ENCODE measurements around the gene ARHGEF4. TPM values are rescaled to one million over a fixed set of nuclear protein-coding genes. Genes with fewer than 3 reads are reported as not detected.

ARHGEF4 gene
- total and polyA plus RNA-seq, 2 donors (not counting 3 experiments of a cell fraction or from before 2014, with no cell fraction given), result not detected

DNA sequence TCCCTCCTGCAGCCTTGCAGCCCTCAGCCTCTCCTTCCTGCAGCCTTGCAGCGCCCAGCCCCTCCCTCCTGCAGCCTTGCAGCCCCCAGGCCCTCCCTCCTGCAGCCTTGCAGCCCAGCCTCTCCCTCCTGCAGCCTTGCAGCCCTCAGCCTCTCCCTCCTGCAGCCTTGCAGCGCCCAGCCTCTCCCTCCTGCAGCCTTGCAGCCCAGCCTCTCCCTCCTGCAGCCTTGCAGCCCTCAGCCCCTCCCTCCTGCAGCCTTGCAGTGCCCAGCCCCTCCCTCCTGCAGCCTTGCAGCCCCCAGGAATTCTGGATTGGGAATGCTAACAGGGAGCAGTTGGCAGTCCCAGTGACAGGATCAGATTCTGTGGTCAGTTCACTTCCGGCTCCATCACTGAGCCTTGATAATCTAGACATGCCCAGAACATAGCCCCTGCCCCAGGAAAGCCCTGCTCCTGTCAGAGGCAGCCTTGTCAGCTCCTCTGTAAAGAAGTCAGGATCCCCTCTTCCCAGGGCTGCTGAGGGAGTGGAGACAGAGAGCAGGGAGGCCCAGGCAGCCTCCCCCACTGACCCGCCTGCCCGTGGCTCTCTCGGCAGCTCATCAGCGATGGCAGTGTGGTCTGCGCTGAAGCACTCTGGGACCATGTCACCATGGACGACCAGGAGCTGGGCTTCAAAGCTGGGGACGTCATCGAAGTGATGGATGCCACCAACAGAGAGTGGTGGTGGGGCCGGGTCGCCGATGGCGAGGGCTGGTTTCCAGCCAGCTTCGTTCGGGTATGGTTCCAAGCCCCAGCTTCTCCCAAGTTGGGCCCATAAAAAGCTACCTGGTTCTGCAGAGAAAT is 201.8 kb downstream of the ARHGEF4 start:
- CTCF ChIA-PET, result no interaction called here
- peaks cover 49 to 58% of the 10 kb centered on the region in 2 experiments for H3K27me3 ChIP-seq (ENCODE audit: control insufficient read depth in 2 of 2, insufficient read depth in 2 of 2, low read length in 2 of 2)
- DNase-seq (ENCODE audit: low read depth, low spot score) (no peak), FAIRE-seq (no peak)
- H3K9me3 ChIP-seq (replicated peaks; ENCODE audit: control insufficient read depth, insufficient read depth, low read length), result no peaks in the 10 kb centered on the region
- H3K27ac ChIP-seq (ENCODE audit: insufficient read depth, low read depth, low read length), result no peak overlapping the region
- no TSS peak for BruUV-seq (replicated peaks)
- H4K20me1 ChIP-seq (replicated peaks; ENCODE audit: control insufficient read depth, extremely low read depth, insufficient read depth, low read length), result no peaks in the 10 kb centered on the region
- H3K9me1 ChIP-seq (replicated peaks; ENCODE audit: control insufficient read depth, extremely low read depth, insufficient read depth, low read length), result no peaks in the 10 kb centered on the region
- POLR2A ChIA-PET, result no interaction called here
- no peak overlapping the region for H2AFZ ChIP-seq (ENCODE audit: low read depth, low read length)
- H3K36me3 ChIP-seq (ENCODE audit: control insufficient read depth in 2 of 2, extremely low read depth in 1 of 2, insufficient read depth in 2 of 2, low read length in 2 of 2), result no peaks in the 10 kb centered on the region
- H3K4me2 ChIP-seq (ENCODE audit: insufficient read depth, low read length), result no peak overlapping the region
- H3K9ac ChIP-seq (replicated peaks; ENCODE audit: extremely low read depth, insufficient read depth, low read length), result no peak overlapping the region
- no peak overlapping the region for H3K4me3 ChIP-seq (replicated peaks in 1 of 3; ENCODE audit: insufficient read depth in 1 of 3, low read depth in 1 of 3, low read length in 3 of 3)
- no peaks in the 10 kb centered on the region for H3K4me1 ChIP-seq (ENCODE audit: control insufficient read depth, extremely low read depth, insufficient read depth, low read length)
- dilution Hi-C loops (cut with MboI; ENCODE audit: extremely low pct_ligation_motif_present, low sequenced_read_pairs) (no loop called here), intact Hi-C loops (cut with micrococcal nuclease) (no loop called here)
- TF ChIP-seq GATA2 (IDR thresholded peaks at IDR 0.05; ENCODE audit: insufficient read depth, insufficient read length, low read depth, low read length) (no peak), MYC (IDR thresholded peaks at IDR 0.05; ENCODE audit: low read depth, low read length) (no peak), EZH2 (IDR thresholded peaks at IDR 0.05; ENCODE audit: borderline replicate concordance, low read depth, low read length, severe bottlenecking) (no peak), POLR2A (IDR thresholded peaks at IDR 0.05; ENCODE audit: low read depth, low read length) (no peak), FOS (IDR thresholded peaks at IDR 0.05; ENCODE audit: borderline replicate concordance, insufficient read depth, low read length) (no peak), JUN (IDR thresholded peaks at IDR 0.05; ENCODE audit: borderline replicate concordance, insufficient read depth, insufficient read length, low read depth) (no peak), POLR2AphosphoS5 (IDR thresholded peaks at IDR 0.05; ENCODE audit: insufficient read depth, low read depth, low read length) (no peak)
- TF ChIP-seq, protein P1, sequence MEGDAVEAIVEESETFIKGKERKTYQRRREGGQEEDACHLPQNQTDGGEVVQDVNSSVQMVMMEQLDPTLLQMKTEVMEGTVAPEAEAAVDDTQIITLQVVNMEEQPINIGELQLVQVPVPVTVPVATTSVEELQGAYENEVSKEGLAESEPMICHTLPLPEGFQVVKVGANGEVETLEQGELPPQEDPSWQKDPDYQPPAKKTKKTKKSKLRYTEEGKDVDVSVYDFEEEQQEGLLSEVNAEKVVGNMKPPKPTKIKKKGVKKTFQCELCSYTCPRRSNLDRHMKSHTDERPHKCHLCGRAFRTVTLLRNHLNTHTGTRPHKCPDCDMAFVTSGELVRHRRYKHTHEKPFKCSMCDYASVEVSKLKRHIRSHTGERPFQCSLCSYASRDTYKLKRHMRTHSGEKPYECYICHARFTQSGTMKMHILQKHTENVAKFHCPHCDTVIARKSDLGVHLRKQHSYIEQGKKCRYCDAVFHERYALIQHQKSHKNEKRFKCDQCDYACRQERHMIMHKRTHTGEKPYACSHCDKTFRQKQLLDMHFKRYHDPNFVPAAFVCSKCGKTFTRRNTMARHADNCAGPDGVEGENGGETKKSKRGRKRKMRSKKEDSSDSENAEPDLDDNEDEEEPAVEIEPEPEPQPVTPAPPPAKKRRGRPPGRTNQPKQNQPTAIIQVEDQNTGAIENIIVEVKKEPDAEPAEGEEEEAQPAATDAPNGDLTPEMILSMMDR (IDR thresholded peaks at IDR 0.05; ENCODE audit: extremely low read depth in 1 of 2, insufficient read depth in 1 of 2, low read depth in 1 of 2, low read length in 2 of 2), result no peak
- H3K79me2 ChIP-seq (ENCODE audit: control insufficient read depth, insufficient read depth, low read length), result no peaks in the 10 kb centered on the region

Data from endothelial cell of umbilical vein (primary cell).